Measurements from ENCODE around the gene TBC1D22A. TPM values are rescaled to one million over a fixed set of nuclear protein-coding genes. Genes with fewer than 3 reads are reported as not detected.

TBC1D22A gene
- total and polyA plus RNA-seq, 4 experiments from 2014 or later = 20.6 to 49.2 (median 36.7) TPM

DNA sequence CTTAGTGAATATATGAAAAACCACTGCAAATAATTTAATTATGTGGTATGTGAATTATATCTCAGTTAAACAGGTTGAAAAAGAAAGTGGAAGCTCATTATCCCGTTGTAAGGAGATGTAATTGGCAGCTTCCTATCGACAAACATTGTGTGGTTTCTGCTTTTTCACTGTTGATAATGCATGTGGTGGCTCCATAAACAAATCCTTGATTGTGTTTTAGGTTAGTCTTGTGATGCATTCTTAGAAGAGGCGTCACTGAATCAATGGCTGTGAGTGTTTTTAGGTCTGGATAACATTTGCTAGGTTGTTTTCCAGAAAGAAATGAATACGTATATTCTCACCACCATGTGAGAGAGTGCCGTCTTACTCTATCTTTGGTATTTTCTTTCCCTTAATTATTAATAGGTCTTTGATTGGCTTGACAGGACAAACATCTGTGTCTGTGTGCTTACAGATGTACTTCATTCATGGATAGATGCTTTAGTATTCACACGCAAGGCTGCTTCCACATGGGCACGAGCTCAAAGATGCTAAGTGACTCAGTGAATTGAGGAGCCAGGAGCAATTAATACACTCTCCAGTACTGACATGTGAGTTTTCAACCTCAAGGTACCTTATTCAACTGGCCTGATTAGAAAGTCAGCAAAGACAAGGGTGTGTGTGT is 166.7 kb downstream of the TBC1D22A start:
- no peak overlapping the region for H3K27ac ChIP-seq (ENCODE audit: low read depth, low read length)
- CTCF ChIA-PET (ENCODE audit: partially characterized antibody) = no interaction called here
- POLR2A ChIA-PET (ENCODE audit: partially characterized antibody) = no interaction called here
- H3K4me1 ChIP-seq (ENCODE audit: insufficient read depth, low read length) = no peaks in the 10 kb centered on the region
- intact Hi-C loops (cut with micrococcal nuclease) = no loop called here
- no peaks in the 10 kb centered on the region for H3K27me3 Mint-ChIP-seq
- H3K27me3 ChIP-seq (ENCODE audit: insufficient read depth, low read length) = no peaks in the 10 kb centered on the region
- H3K27ac Mint-ChIP-seq = peak overlapping the region in 1 of 7 donors; percentile 3
- peaks cover 34 to 37% of the 10 kb centered on the region in 2 donors for H3K36me3 Mint-ChIP-seq
- H3K4me3 ChIP-seq (ENCODE audit: low read length in 2 of 2) = no peak overlapping the region
- no peak for DNase-seq
- no peaks in the 10 kb centered on the region for H3K9me3 Mint-ChIP-seq
- no peak overlapping the region for H3K4me3 Mint-ChIP-seq
- H3K9me3 ChIP-seq (ENCODE audit: control insufficient read depth in 1 of 2, low read length in 2 of 2) = no peaks in the 10 kb centered on the region
- peaks cover 4 to 14% (median 10%) of the 10 kb centered on the region in 4 donors for H3K4me1 Mint-ChIP-seq
- H3K36me3 ChIP-seq (ENCODE audit: insufficient read depth, low read length) = peaks cover 6% of the 10 kb centered on the region

DNA sequence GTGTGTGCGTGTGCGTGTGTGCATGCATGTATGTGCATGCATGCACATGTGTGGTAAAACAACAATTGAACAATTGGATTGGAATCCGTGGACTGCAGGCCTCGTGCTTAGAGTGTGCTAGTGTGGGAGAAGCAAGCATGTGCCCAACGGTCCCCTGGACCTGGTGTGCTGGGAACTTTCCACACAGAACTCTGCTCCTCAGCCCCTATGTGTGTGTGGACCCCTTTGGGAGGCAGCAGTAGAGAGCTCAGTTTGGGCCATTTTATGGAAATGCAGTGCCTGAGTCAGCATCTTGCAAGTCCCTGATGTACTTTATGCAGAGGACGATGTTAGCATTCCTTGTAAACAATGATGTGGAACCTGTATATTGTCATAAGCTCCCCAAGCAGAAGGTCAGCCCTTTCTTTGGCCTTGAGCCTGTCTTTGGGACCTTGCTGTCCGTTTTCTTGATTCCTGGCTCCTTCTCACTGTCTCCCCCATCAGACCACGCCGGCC is 167.3 kb downstream of the TBC1D22A start:
- H3K36me3 Mint-ChIP-seq = peaks cover 34 to 37% of the 10 kb centered on the region in 2 donors
- CTCF ChIA-PET (ENCODE audit: partially characterized antibody) = no interaction called here
- Histone ChIP-seq H3K9me3 (ENCODE audit: control insufficient read depth in 1 of 2, low read length in 2 of 2) (no peaks in the 10 kb centered on the region), H3K36me3 (ENCODE audit: insufficient read depth, low read length) (peaks cover 6% of the 10 kb centered on the region), H3K27me3 (ENCODE audit: insufficient read depth, low read length) (no peaks in the 10 kb centered on the region), H3K4me1 (ENCODE audit: insufficient read depth, low read length) (no peaks in the 10 kb centered on the region), H3K4me3 (ENCODE audit: low read length in 2 of 2) (no peak overlapping the region), H3K27ac (ENCODE audit: low read depth, low read length) (no peak overlapping the region)
- H3K4me1 Mint-ChIP-seq = peaks cover 6 to 20% (median 10%) of the 10 kb centered on the region in 4 donors
- intact Hi-C loops (cut with micrococcal nuclease) = no loop called here
- DNase-seq = no peak
- H3K9me3 Mint-ChIP-seq = no peaks in the 10 kb centered on the region
- peak overlapping the region in 1 of 7 donors; percentile 3 for H3K27ac Mint-ChIP-seq
- H3K4me3 Mint-ChIP-seq = no peak overlapping the region
- no peaks in the 10 kb centered on the region for H3K27me3 Mint-ChIP-seq
- POLR2A ChIA-PET (ENCODE audit: partially characterized antibody) = no interaction called here

DNA sequence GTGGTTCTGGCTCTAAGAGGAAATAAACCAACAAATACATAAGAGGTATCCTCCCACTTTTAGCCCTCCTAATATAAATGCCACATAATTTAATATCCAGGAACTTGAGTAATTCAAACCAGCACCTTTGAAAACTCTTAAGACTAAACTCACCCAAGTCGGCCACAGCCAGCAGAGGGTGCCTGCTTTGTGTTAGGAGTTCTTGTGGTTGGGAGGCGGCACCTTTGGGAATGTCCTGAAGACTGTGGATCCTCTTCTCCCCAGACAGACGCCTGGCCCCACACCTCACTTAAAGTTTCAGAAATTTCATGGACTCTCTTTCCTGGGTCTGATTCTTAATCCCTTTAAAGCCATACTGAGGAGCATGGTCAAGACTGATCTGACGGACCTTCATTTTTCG is 169.0 kb downstream of the TBC1D22A start:
- H3K36me3 Mint-ChIP-seq = peaks cover 32% of the 10 kb centered on the region in 2 donors
- CTCF ChIA-PET (ENCODE audit: partially characterized antibody) = no interaction called here
- no peaks in the 10 kb centered on the region for H3K9me3 Mint-ChIP-seq

DNA sequence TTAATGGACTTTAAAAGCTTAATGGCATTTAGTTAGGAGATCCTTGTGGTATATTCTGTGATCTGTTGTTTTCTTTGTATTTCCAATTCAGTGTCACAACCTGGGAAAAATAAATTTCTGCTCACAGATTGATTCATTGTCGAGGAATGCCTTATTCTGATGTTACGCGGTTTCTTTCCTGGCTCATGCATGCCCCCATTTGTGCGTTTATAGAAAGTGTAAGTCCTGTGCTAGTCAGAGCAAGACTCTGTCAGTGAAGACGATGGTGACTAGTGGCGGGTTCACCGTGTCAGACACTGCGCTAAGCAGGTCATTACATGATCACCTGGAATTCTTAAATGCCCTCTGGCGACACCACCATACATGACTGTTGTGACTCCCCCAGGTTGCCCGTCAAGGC is 169.4 kb downstream of the TBC1D22A start:
- peaks cover 6% of the 10 kb centered on the region for H3K36me3 ChIP-seq (ENCODE audit: insufficient read depth, low read length)
- H3K4me1 ChIP-seq (ENCODE audit: insufficient read depth, low read length) = no peaks in the 10 kb centered on the region
- no peak overlapping the region for H3K4me3 ChIP-seq (ENCODE audit: low read length in 2 of 2)
- no peak overlapping the region for H3K27ac ChIP-seq (ENCODE audit: low read depth, low read length)
- Mint-ChIP-seq H3K4me3 (no peak overlapping the region), H3K36me3 (peaks cover 32% of the 10 kb centered on the region in 2 donors), H3K9me3 (no peaks in the 10 kb centered on the region), H3K4me1 (peaks cover 7 to 36% (median 15%) of the 10 kb centered on the region in 4 donors), H3K27ac (peak overlapping the region in 3 of 7 donors; percentile 6 to 16 (median 15)), H3K27me3 (no peaks in the 10 kb centered on the region)
- H3K9me3 ChIP-seq (ENCODE audit: control insufficient read depth in 1 of 2, low read length in 2 of 2) = no peaks in the 10 kb centered on the region
- no peaks in the 10 kb centered on the region for H3K27me3 ChIP-seq (ENCODE audit: insufficient read depth, low read length)
- POLR2A ChIA-PET (ENCODE audit: partially characterized antibody) = no interaction called here
- no peak for DNase-seq
- CTCF ChIA-PET (ENCODE audit: partially characterized antibody) = no interaction called here
- intact Hi-C loops (cut with micrococcal nuclease) = no loop called here

More for the DNA sequence above, 169.0 kb downstream of the TBC1D22A start:
- Histone ChIP-seq H3K27me3 (ENCODE audit: insufficient read depth, low read length) (no peaks in the 10 kb centered on the region), H3K4me1 (ENCODE audit: insufficient read depth, low read length) (no peaks in the 10 kb centered on the region), H3K36me3 (ENCODE audit: insufficient read depth, low read length) (peaks cover 6% of the 10 kb centered on the region), H3K4me3 (ENCODE audit: low read length in 2 of 2) (no peak overlapping the region), H3K9me3 (ENCODE audit: control insufficient read depth in 1 of 2, low read length in 2 of 2) (no peaks in the 10 kb centered on the region), H3K27ac (ENCODE audit: low read depth, low read length) (no peak overlapping the region)
- Mint-ChIP-seq H3K4me3 (no peak overlapping the region), H3K27me3 (no peaks in the 10 kb centered on the region), H3K27ac (no peak overlapping the region), H3K4me1 (peaks cover 7 to 34% (median 15%) of the 10 kb centered on the region in 4 donors)
- no peak for DNase-seq
- POLR2A ChIA-PET (ENCODE audit: partially characterized antibody) = no interaction called here
- intact Hi-C loops (cut with micrococcal nuclease) = no loop called here

DNA sequence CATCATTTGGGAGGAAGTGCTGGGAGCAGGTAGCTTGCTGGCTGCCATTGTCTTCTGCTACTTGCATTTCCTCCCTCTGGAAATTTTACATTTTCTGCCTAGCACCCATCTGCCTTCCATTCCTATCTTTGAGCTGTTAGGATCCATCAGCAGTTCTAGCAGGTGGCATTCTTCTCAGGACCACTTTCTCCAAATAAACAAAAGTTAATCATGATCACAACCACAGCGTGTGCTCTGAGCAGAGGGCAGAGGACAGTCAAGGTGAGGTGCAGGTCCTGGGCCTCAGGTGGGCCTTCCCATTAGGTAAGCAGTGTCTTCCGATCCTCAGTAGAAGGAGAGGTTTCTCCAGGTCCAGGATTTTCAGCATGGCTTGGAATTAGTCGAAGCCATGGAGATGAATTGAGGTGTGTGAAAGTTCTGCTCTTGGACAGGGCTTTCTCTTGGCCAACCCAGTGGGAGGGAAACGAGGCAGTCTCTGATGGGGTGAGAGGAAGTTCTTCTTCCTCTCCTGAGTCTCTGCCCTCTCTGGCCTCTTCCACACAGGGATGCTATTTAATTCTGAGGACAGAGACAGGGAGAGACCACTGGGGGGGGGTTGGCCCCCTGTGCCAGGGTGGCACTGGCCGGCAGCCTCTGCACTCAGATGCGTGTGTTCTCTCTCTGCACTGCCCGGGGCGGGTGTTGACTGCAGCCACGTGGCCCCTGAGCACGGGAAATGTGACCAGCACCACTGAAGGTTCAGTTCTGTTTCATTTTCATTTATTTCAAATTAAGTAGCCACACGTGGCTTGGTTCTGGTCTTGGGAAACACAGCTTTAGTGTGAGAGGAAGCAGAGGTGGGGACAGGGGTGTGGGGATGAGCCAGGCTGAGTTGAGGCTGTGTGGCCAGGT is 170.8 kb downstream of the TBC1D22A start:
- H3K36me3 ChIP-seq (ENCODE audit: insufficient read depth, low read length) = peaks cover 6% of the 10 kb centered on the region
- no peak overlapping the region for H3K27ac ChIP-seq (ENCODE audit: low read depth, low read length)

DNA sequence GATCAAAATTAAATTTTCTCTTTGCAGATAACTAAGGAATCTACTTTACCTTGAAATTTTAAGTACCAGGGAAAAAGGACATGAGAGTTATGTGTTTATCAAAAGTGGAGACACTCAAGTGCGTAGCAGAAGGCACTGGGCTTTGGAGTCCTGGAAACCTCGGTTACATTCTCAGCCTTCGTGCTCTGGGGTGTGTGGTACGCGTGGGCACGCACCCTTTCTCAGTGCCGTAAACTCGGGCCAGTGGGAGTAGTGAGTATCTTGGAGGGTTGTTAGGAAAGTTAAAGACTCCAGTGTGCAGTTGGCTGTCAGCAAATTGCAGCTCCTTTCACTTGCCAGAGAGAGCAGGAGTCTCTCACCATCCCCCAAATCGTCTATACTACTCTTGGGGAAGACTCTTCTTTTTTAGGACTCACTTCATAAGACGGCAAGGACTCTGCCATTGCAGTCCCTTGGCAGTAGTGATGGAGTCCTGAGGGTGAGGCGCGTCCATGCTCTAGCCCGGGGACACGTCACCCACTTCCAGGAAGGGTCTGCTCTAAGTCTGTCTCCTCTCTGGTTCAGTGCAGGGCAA is 171.8 kb downstream of the TBC1D22A start:
- peaks cover 6% of the 10 kb centered on the region for H3K36me3 ChIP-seq (ENCODE audit: insufficient read depth, low read length)
- peaks cover 25 to 29% of the 10 kb centered on the region in 2 donors for H3K36me3 Mint-ChIP-seq
- no peaks in the 10 kb centered on the region for H3K9me3 ChIP-seq (ENCODE audit: control insufficient read depth in 1 of 2, low read length in 2 of 2)
- no peaks in the 10 kb centered on the region for H3K4me1 ChIP-seq (ENCODE audit: insufficient read depth, low read length)
- no peaks in the 10 kb centered on the region for H3K9me3 Mint-ChIP-seq
- POLR2A ChIA-PET (ENCODE audit: partially characterized antibody) = no interaction called here
- no peak overlapping the region for H3K4me3 ChIP-seq (ENCODE audit: low read length in 2 of 2)
- intact Hi-C loops (cut with micrococcal nuclease) = no loop called here
- peaks cover 5 to 36% (median 15%) of the 10 kb centered on the region in 4 donors for H3K4me1 Mint-ChIP-seq
- CTCF ChIA-PET (ENCODE audit: partially characterized antibody) = no interaction called here
- no peaks in the 10 kb centered on the region for H3K27me3 Mint-ChIP-seq
- no peak overlapping the region for H3K27ac ChIP-seq (ENCODE audit: low read depth, low read length)
- H3K27ac Mint-ChIP-seq = peak overlapping the region in 1 of 7 donors; percentile 23
- H3K27me3 ChIP-seq (ENCODE audit: insufficient read depth, low read length) = no peaks in the 10 kb centered on the region
- DNase-seq = no peak
- H3K4me3 Mint-ChIP-seq = no peak overlapping the region

More for the DNA sequence above, 170.8 kb downstream of the TBC1D22A start:
- Mint-ChIP-seq H3K36me3 (peaks cover 27 to 29% of the 10 kb centered on the region in 2 donors), H3K27ac (peak overlapping the region in 2 of 7 donors; percentile 27 to 35), H3K9me3 (no peaks in the 10 kb centered on the region), H3K4me1 (peaks cover 7 to 36% (median 15%) of the 10 kb centered on the region in 4 donors), H3K27me3 (no peaks in the 10 kb centered on the region), H3K4me3 (no peak overlapping the region)
- H3K4me1 ChIP-seq (ENCODE audit: insufficient read depth, low read length) = no peaks in the 10 kb centered on the region
- ChIA-PET POLR2A (ENCODE audit: partially characterized antibody) (no interaction called here), CTCF (ENCODE audit: partially characterized antibody) (no interaction called here)
- no peaks in the 10 kb centered on the region for H3K9me3 ChIP-seq (ENCODE audit: control insufficient read depth in 1 of 2, low read length in 2 of 2)
- H3K27me3 ChIP-seq (ENCODE audit: insufficient read depth, low read length) = no peaks in the 10 kb centered on the region
- no peak for DNase-seq
- no peak overlapping the region for H3K4me3 ChIP-seq (ENCODE audit: low read length in 2 of 2)
- intact Hi-C loops (cut with micrococcal nuclease) = no loop called here

All from CD4-positive, alpha-beta memory T cell (primary cell).